ENCODE results near the gene MAPKAPK3.
A peak's percentile ranks its signal among the peaks of the same experiment; 100 is the strongest.

The MAPKAPK3 gene

GRCh38 chr3:50584391-50584790 is 32.6 kb upstream of the MAPKAPK3 start:
- peaks cover 4% of the 10 kb centered on the region for H3K36me3 Mint-ChIP-seq (ENCODE audit: low read depth)
- H3K4me1 Mint-ChIP-seq: no peaks in the 10 kb centered on the region
- H3K9me3 Mint-ChIP-seq: no peaks in the 10 kb centered on the region
- TF ChIP-seq, protein P1, sequence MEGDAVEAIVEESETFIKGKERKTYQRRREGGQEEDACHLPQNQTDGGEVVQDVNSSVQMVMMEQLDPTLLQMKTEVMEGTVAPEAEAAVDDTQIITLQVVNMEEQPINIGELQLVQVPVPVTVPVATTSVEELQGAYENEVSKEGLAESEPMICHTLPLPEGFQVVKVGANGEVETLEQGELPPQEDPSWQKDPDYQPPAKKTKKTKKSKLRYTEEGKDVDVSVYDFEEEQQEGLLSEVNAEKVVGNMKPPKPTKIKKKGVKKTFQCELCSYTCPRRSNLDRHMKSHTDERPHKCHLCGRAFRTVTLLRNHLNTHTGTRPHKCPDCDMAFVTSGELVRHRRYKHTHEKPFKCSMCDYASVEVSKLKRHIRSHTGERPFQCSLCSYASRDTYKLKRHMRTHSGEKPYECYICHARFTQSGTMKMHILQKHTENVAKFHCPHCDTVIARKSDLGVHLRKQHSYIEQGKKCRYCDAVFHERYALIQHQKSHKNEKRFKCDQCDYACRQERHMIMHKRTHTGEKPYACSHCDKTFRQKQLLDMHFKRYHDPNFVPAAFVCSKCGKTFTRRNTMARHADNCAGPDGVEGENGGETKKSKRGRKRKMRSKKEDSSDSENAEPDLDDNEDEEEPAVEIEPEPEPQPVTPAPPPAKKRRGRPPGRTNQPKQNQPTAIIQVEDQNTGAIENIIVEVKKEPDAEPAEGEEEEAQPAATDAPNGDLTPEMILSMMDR (IDR thresholded peaks at IDR 0.05; ENCODE audit: unreplicated experiment in 3 of 3): no peak
- H3K27ac Mint-ChIP-seq: no peak overlapping the region
- no peaks in the 10 kb centered on the region for H3K27me3 Mint-ChIP-seq (ENCODE audit: low read depth)
- no peak overlapping the region for H3K4me3 Mint-ChIP-seq

DNA sequence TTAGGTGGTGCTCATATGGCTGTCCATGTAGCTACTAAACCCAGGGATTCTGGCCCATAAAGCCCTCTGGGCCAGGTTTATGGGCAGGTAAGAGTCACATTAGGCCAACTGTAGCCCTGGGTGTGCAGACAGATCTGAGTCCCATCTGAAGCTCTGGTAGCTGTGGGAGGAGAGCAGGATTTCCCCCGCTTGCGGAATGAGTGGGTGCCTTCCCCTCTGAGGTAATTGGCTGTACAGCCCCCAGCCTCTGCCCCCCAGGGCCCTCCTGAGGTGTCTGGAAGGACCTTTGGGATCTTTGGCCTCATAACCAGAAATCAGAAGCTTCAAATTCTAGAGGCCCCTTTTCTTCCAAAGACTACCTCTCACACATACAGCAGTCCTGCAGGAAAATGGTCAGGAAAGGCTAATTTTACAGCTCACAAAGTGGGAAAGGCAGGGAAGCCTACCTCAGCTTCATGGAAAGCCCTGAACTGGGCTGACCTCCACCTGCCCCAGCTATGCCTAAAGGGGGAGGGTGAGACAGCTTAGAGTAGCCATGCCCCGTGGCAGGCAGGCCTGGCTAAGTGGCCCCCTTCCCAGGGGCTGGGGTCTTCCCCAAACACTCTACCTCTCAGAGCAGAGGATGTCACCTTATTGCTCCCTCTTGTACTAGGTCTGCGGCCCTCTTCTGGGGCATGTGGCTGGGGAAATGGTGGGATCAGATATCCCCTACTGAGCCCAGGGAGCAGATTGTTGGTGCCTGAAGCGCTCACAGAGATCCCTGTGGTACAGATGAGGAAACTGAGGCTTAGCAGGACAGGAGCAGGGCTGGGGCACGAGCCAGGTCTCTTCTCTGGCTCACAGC is 30.8 kb upstream of the MAPKAPK3 start:
- H3K9me3 Mint-ChIP-seq: no peaks in the 10 kb centered on the region
- no peak overlapping the region for H3K4me3 Mint-ChIP-seq
- no peak overlapping the region for H3K27ac Mint-ChIP-seq

GRCh38 chr3:50586763-50587070 is 30.2 kb upstream of the MAPKAPK3 start:
- H3K27me3 Mint-ChIP-seq (ENCODE audit: low read depth): no peaks in the 10 kb centered on the region
- H3K4me3 Mint-ChIP-seq: no peak overlapping the region
- TF ChIP-seq, protein P1 (IDR thresholded peaks at IDR 0.05; ENCODE audit: unreplicated experiment in 3 of 3): no peak
- H3K36me3 Mint-ChIP-seq (ENCODE audit: low read depth): peaks cover 4% of the 10 kb centered on the region
- H3K9me3 Mint-ChIP-seq: no peaks in the 10 kb centered on the region
- no peak overlapping the region for H3K27ac Mint-ChIP-seq
- H3K4me1 Mint-ChIP-seq: no peaks in the 10 kb centered on the region

More for the DNA sequence above, 30.8 kb upstream of the MAPKAPK3 start:
- TF ChIP-seq, protein P1 (IDR thresholded peaks at IDR 0.05; ENCODE audit: unreplicated experiment in 3 of 3): no peak
- no peaks in the 10 kb centered on the region for H3K27me3 Mint-ChIP-seq (ENCODE audit: low read depth)
- H3K4me1 Mint-ChIP-seq: no peaks in the 10 kb centered on the region
- H3K36me3 Mint-ChIP-seq (ENCODE audit: low read depth): peaks cover 4% of the 10 kb centered on the region

- H3K4me3 Mint-ChIP-seq: no peak overlapping the region
- H3K4me1 Mint-ChIP-seq: no peaks in the 10 kb centered on the region
- no peaks in the 10 kb centered on the region for H3K9me3 Mint-ChIP-seq
- H3K36me3 Mint-ChIP-seq (ENCODE audit: low read depth): peaks cover 4% of the 10 kb centered on the region
- TF ChIP-seq, protein P1 (IDR thresholded peaks at IDR 0.05; ENCODE audit: unreplicated experiment in 3 of 3): no peak
- peak overlapping the region in 1 of 3 experiments; percentile 3 for H3K27ac Mint-ChIP-seq
- H3K27me3 Mint-ChIP-seq (ENCODE audit: low read depth): no peaks in the 10 kb centered on the region
These were observed 29.6 kb upstream of the MAPKAPK3 start for GRCh38 chr3:50587373-50587772.

- H3K9me3 Mint-ChIP-seq: no peaks in the 10 kb centered on the region
- TF ChIP-seq, protein P1 (IDR thresholded peaks at IDR 0.05; ENCODE audit: unreplicated experiment in 3 of 3): no peak
- no peaks in the 10 kb centered on the region for H3K4me1 Mint-ChIP-seq
- no peaks in the 10 kb centered on the region for H3K27me3 Mint-ChIP-seq (ENCODE audit: low read depth)
- H3K36me3 Mint-ChIP-seq (ENCODE audit: low read depth): peaks cover 4% of the 10 kb centered on the region
- H3K27ac Mint-ChIP-seq: peak overlapping the region in 1 of 3 experiments; percentile 3
- no peak overlapping the region for H3K4me3 Mint-ChIP-seq
These were observed 28.9 kb upstream of the MAPKAPK3 start for GRCh38 chr3:50587806-50588758.
